OCI-LY1 (cell line): ENCODE results near the gene CALR3.

ENCODE experiments used
- H2AFZ ChIP-seq: fragments of 200-600 bp; sonication (generic), shearing (Covaris generic); 2 replicates; pipeline ENCODE4 v1.6.0; 2014; ENCODE audit warnings: antibody characterized with exemption, mild to moderate bottlenecking, low read length
- H3F3A ChIP-seq: fragments of 200-600 bp; sonication (generic), shearing (Covaris generic); 2 replicates; pipeline ENCODE4 v1.6.0; 2014; ENCODE audit warnings: mild to moderate bottlenecking, antibody characterized with exemption, low read length, moderate library complexity; ENCODE audit not compliant: insufficient read depth
- H3K27ac ChIP-seq: fragments of 200-600 bp; sonication (generic); 2 replicates; pipeline ENCODE4 v1.5.1; 2014; ENCODE audit warnings: low read length, mixed run types, mild to moderate bottlenecking, low read depth; ENCODE audit not compliant: poor library complexity, severe bottlenecking
- H3K27me3 ChIP-seq: fragments of 200-600 bp; sonication (generic); 2 replicates; pipeline ENCODE4 v1.6.0; 2014; ENCODE audit warnings: antibody characterized with exemption, mild to moderate bottlenecking, low read length, moderate library complexity; ENCODE audit not compliant: insufficient read depth
- H3K36me3 ChIP-seq: fragments of 200-600 bp; sonication (generic); 2 replicates; pipeline ENCODE4 v1.6.1; 2014; ENCODE audit warnings: mild to moderate bottlenecking, antibody characterized with exemption, low read length, moderate library complexity, mixed read lengths; ENCODE audit not compliant: insufficient read depth
- H3K4me1 ChIP-seq: fragments of 200-600 bp; sonication (generic); 2 replicates; pipeline ENCODE4 v1.5.1; 2014; ENCODE audit warnings: mild to moderate bottlenecking, low read length, moderate library complexity; ENCODE audit not compliant: insufficient read depth, severe bottlenecking
- H3K4me2 ChIP-seq: fragments of 200-600 bp; sonication (generic), shearing (Covaris generic); 2 replicates; pipeline ENCODE4 v1.6.1; 2014; ENCODE audit warnings: low read length
- H3K4me3 ChIP-seq: fragments of 200-600 bp; sonication (generic); 2 replicates; pipeline ENCODE4 v1.5.1; 2014; ENCODE audit warnings: low read length, low read depth, mild to moderate bottlenecking, mixed read lengths; ENCODE audit not compliant: poor library complexity, severe bottlenecking
- H3K79me2 ChIP-seq: fragments of 200-600 bp; shearing (Covaris generic); 2 replicates; pipeline ENCODE4 v1.6.1; 2016; ENCODE audit warnings: mixed run types, low read length, mixed read lengths; ENCODE audit not compliant: insufficient read depth
- H3K9ac ChIP-seq: fragments of 200-600 bp; sonication (generic), shearing (Covaris generic); 2 replicates; pipeline ENCODE4 v1.6.1; 2014; ENCODE audit warnings: mild to moderate bottlenecking, low read length, mixed read lengths
- H3K9me2 ChIP-seq: fragments of 200-600 bp; sonication (generic), shearing (Covaris generic); 2 replicates; pipeline ENCODE4 v1.6.1; 2014; ENCODE audit warnings: low read depth, mild to moderate bottlenecking, low read length, mixed read lengths
- H3K9me3 ChIP-seq: fragments of 200-600 bp; shearing (Covaris generic); 2 replicates; pipeline ENCODE4 v1.6.1; 2014; ENCODE audit warnings: low read length, mixed read lengths
- H4K20me1 ChIP-seq: fragments of 200-600 bp; sonication (generic), shearing (Covaris generic); 2 replicates; pipeline ENCODE4 v1.6.0; 2016; ENCODE audit warnings: mild to moderate bottlenecking, low read length; ENCODE audit not compliant: insufficient read depth
- CTCF ChIP-seq: fragments of 200-600 bp; sonication (generic), shearing (Covaris generic); IDR thresholded peaks from 2 replicates; pipeline ENCODE4 v1.5.1; 2017; ENCODE audit warnings: mild to moderate bottlenecking, antibody characterized with exemption, low read length, moderate library complexity, mixed read lengths
- EZH2 ChIP-seq: fragments of 200-600 bp; sonication (generic), shearing (Covaris generic); IDR thresholded peaks from 2 replicates; pipeline ENCODE4 v1.8.0; 2017; ENCODE audit warnings: borderline replicate concordance, mixed run types, mild to moderate bottlenecking, antibody characterized with exemption, low read length, moderate library complexity, mixed read lengths

CALR3 gene

GRCh38 chr19:16542910-16543472 is 47.0 kb upstream of the CALR3 start:
- Histone ChIP-seq H3F3A (0 out of 2 replicates have a peak, but pooled peaks cover 6% of the 10 kb centered on the region), H3K4me3 (peak overlapping the region; percentile 98), H3K27me3 (no peaks in the 10 kb centered on the region), H3K9me3 (no peaks in the 10 kb centered on the region), H3K4me1 (peaks cover 37% of the 10 kb centered on the region), H3K9ac (peak overlapping the region; percentile 98), H3K9me2 (no peaks in the 10 kb centered on the region), H2AFZ (no peak overlapping the region), H3K4me2 (peak overlapping the region; percentile 72), H3K27ac (peak overlapping the region; percentile 80), H3K79me2 (peaks cover 53% of the 10 kb centered on the region), H4K20me1 (no peaks in the 10 kb centered on the region), H3K36me3 (peaks cover 32% of the 10 kb centered on the region)
- TF ChIP-seq EZH2: no peak
- TF ChIP-seq CTCF: no peak

- H3K27ac ChIP-seq: peak within 1 kb of the TSS; percentile 80
- H3K36me3 ChIP-seq: peaks cover 40% of the 10 kb centered on the region
Measured at GRCh38 chr19:16542045-16542909, 46.3 kb upstream of the CALR3 start, which contains the start of gene CHERP. Gene CHERP (minus strand): TSS chr19:16542437. CDS start chr19:16542378, 59 bp downstream.

GRCh38 chr19:16541526-16542044 is 45.6 kb upstream of the CALR3 start:
- no peak overlapping the region for H2AFZ ChIP-seq
- no peak for TF ChIP-seq EZH2
- no peak for TF ChIP-seq CTCF
- no peaks in the 10 kb centered on the region for H4K20me1 ChIP-seq
- H3K4me1 ChIP-seq: peaks cover 37% of the 10 kb centered on the region
- no peaks in the 10 kb centered on the region for H3K9me2 ChIP-seq
- no peaks in the 10 kb centered on the region for H3K27me3 ChIP-seq
- H3F3A ChIP-seq: 0 out of 2 replicates have a peak, but pooled peaks cover 6% of the 10 kb centered on the region
- peak overlapping the region; percentile 98 for H3K4me3 ChIP-seq
- H3K9ac ChIP-seq: peak overlapping the region; percentile 98
- H3K4me2 ChIP-seq: peak overlapping the region; percentile 99
- peaks cover 43% of the 10 kb centered on the region for H3K36me3 ChIP-seq
- H3K27ac ChIP-seq: peak overlapping the region; percentile 11
- H3K9me3 ChIP-seq: no peaks in the 10 kb centered on the region
- peaks cover 63% of the 10 kb centered on the region for H3K79me2 ChIP-seq

More at GRCh38 chr19:16542045-16542909, 46.3 kb upstream of the CALR3 start, which contains the start of gene CHERP:
- Histone ChIP-seq H3K9ac (peak within 1 kb of the TSS; percentile 98), H3K27me3 (no peaks in the 10 kb centered on the region), H3K4me3 (peak within 1 kb of the TSS; percentile 98), H3F3A (0 out of 2 replicates have a peak, but pooled peaks cover 6% of the 10 kb centered on the region), H3K9me3 (no peaks in the 10 kb centered on the region), H3K79me2 (peaks cover 60% of the 10 kb centered on the region), H2AFZ (no peak within 1 kb of the TSS), H4K20me1 (no peaks in the 10 kb centered on the region), H3K4me2 (peak within 1 kb of the TSS; percentile 99), H3K4me1 (peaks cover 37% of the 10 kb centered on the region), H3K9me2 (no peaks in the 10 kb centered on the region)
- 0 out of 2 replicates have a peak, but pooled peaks have one; percentile 4 for TF ChIP-seq CTCF
- no peak for TF ChIP-seq EZH2
